GM15510 (cell line): ENCODE results near the gene ALPK3.

Experiments
- POLR2A ChIP-seq: IDR thresholded peaks from 3 replicates; pipeline ENCODE4 v1.6.1; 2011; ENCODE audit warnings: borderline replicate concordance; ENCODE audit not compliant: insufficient read length; ENCODE audit errors: extremely low read depth

The ALPK3 gene

GRCh38 chr15:84868037-84868880 is 51.1 kb downstream of the ALPK3 start:
- no peak for TF ChIP-seq POLR2A

GRCh38 chr15:84869510-84869909 is 52.4 kb downstream of the ALPK3 start:
- TF ChIP-seq POLR2A: no peak

GRCh38 chr15:84871428-84871985 is 54.4 kb downstream of the ALPK3 start:
- TF ChIP-seq POLR2A: no peak

GRCh38 chr15:84872009-84872910 is 55.1 kb downstream of the ALPK3 start:
- TF ChIP-seq POLR2A: no peak

GRCh38 chr15:84873997-84874396 is 56.8 kb downstream of the ALPK3 start:
- no peak for TF ChIP-seq POLR2A

- no peak for TF ChIP-seq POLR2A
These were observed 58.0 kb downstream of the ALPK3 start for GRCh38 chr15:84874981-84875699.

GRCh38 chr15:84876269-84876668 is 59.1 kb downstream of the ALPK3 start:
- TF ChIP-seq POLR2A: no peak

GRCh38 chr15:84878504-84878903 is 61.3 kb downstream of the ALPK3 start:
- no peak for TF ChIP-seq POLR2A

- no peak for TF ChIP-seq POLR2A
These were observed 62.1 kb downstream of the ALPK3 start for GRCh38 chr15:84879088-84879780.

- no peak for TF ChIP-seq POLR2A
These were observed 62.9 kb downstream of the ALPK3 start for GRCh38 chr15:84880007-84880406.

GRCh38 chr15:84880822-84881519 is 63.8 kb downstream of the ALPK3 start:
- TF ChIP-seq POLR2A: no peak

- no peak for TF ChIP-seq POLR2A
These were observed 64.3 kb downstream of the ALPK3 start for GRCh38 chr15:84881520-84881830.

GRCh38 chr15:84883466-84883865 is 66.3 kb downstream of the ALPK3 start:
- TF ChIP-seq POLR2A: no peak
